Lung (tissue), 12 donors: Measurements from ENCODE around the gene CFAP100. TPM values are rescaled to one million over a fixed set of nuclear protein-coding genes. Genes with fewer than 3 reads are reported as not detected.

ENCODE experiments used
- ATAC-seq: fragments of 200-7000 bp; cut with Tn5 transposase; one replicate; pipeline ENCODE4 v1.9.1; 2020; ENCODE audit warnings: moderate number of reproducible peaks; ENCODE audit not compliant: insufficient read depth, low FRiP score
- DNase-seq, 3 donors: peaks; one replicate each; pipeline ENCODE4 v3.0.0-alpha.2; 2013 to 2017
- H3K27ac ChIP-seq, 2 donors: one replicate each; pipeline ENCODE4 v1.5.1; 2013; ENCODE audit warnings: mild to moderate bottlenecking in 2 of 2, moderate library complexity in 2 of 2, control low read depth in 1 of 2, inconsistent platforms in 1 of 2, low read depth in 1 of 2, low read length in 1 of 2
- H3K27me3 ChIP-seq, 3 donors: one replicate each; pipeline ENCODE4 v1.5.1; 2013; ENCODE audit warnings: low read length in 2 of 3; ENCODE audit not compliant: control insufficient read depth in 3 of 3, insufficient read depth in 3 of 3
- H3K36me3 ChIP-seq, 4 donors: one replicate each; pipeline ENCODE4 v1.5.1; 2013; ENCODE audit warnings: low read length in 4 of 4, mild to moderate bottlenecking in 1 of 4, moderate library complexity in 1 of 4; ENCODE audit not compliant: control insufficient read depth in 4 of 4, insufficient read depth in 4 of 4
- H3K4me1 ChIP-seq, 5 donors: one replicate each; pipeline ENCODE4 v1.5.1; 2013; ENCODE audit warnings: low read length in 5 of 5, mild to moderate bottlenecking in 2 of 5, moderate library complexity in 1 of 5; ENCODE audit not compliant: control insufficient read depth in 5 of 5, insufficient read depth in 5 of 5
- H3K4me3 ChIP-seq: one replicate; pipeline ENCODE4 v1.5.1; 2013; ENCODE audit warnings: mild to moderate bottlenecking, control low read depth, moderate library complexity
- H3K9ac ChIP-seq, 2 donors: one replicate each; pipeline ENCODE4 v1.5.1; 2013; ENCODE audit warnings: low read length in 2 of 2, control low read depth in 1 of 2; ENCODE audit not compliant: insufficient read depth in 1 of 2
- H3K9me3 ChIP-seq, 4 donors: one replicate each; pipeline ENCODE4 v1.5.1; 2013; ENCODE audit warnings: low read length in 3 of 4, mild to moderate bottlenecking in 1 of 4, moderate library complexity in 1 of 4; ENCODE audit not compliant: control insufficient read depth in 4 of 4, insufficient read depth in 3 of 4
- WGBS, 2 donors: extraction: QIAGEN DNeasy Blood & Tissue Kit; methylation state at CpG; one replicate each; pipeline ENCODE4 v1.1.7; 2013; 5-methylcytosine and 5-hydroxymethylcytosine counted together
- polyA plus RNA-seq, 2 donors: library from polyadenylated mRNA; stranded (reverse); fragments of 200-250 nt; gene quantifications; one replicate each; pipeline ENCODE4 v1.2.1, GENCODE V29; 2013
- total RNA-seq, 2 donors: library from RNA; depleted of rRNA in 1 of 2; stranded (reverse); fragments of >200 nt in 1 of 2; gene quantifications; one replicate each; pipeline ENCODE4 v1.2.1, GENCODE V29; 2014 to 2021
- TF ChIP-seq, protein P1 (sequence below): IDR thresholded peaks from 2 replicates; pipeline ENCODE4 v1.5.1; 2012; ENCODE audit warnings: mild to moderate bottlenecking; ENCODE audit errors: control extremely low read depth, extremely low read depth
- donor health status: control.
- donor health status: control.
- donor health status: Bipolar disorder and iron deficiency.
- donor health status: healthy.
- donor health status: DM: yes; HTN: yes; CAD: no.

The CFAP100 gene
- total and polyA plus RNA-seq, 4 donors = 7.7 to 31.9 (median 11.5) TPM

DNA sequence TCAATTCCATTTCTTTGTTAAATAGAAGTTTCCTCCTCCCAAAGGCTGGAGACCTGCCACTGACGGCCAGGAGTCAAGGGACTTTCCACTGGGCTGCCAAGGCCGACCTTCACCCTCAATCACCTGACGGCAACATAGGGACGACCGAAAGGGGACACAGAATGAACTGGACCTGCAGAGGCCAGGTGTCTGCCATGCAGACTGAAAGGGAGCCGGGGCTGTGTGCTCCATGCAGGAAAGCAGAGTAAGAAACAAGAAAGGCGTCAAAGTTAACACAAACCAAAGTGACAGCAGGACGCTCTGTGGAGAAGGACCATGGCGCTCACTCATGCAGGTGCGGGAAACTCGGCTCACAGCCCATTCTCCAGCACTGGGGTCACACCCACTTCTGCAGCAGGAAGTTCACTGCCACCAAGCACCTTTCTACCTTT is 54.9 kb downstream of the CFAP100 start:
- no peaks in the 10 kb centered on the region for H3K9me3 ChIP-seq
- TF ChIP-seq, protein P1, sequence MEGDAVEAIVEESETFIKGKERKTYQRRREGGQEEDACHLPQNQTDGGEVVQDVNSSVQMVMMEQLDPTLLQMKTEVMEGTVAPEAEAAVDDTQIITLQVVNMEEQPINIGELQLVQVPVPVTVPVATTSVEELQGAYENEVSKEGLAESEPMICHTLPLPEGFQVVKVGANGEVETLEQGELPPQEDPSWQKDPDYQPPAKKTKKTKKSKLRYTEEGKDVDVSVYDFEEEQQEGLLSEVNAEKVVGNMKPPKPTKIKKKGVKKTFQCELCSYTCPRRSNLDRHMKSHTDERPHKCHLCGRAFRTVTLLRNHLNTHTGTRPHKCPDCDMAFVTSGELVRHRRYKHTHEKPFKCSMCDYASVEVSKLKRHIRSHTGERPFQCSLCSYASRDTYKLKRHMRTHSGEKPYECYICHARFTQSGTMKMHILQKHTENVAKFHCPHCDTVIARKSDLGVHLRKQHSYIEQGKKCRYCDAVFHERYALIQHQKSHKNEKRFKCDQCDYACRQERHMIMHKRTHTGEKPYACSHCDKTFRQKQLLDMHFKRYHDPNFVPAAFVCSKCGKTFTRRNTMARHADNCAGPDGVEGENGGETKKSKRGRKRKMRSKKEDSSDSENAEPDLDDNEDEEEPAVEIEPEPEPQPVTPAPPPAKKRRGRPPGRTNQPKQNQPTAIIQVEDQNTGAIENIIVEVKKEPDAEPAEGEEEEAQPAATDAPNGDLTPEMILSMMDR = no peak
- peaks cover 2 to 39% (median 24%) of the 10 kb centered on the region in 4 donors for H3K36me3 ChIP-seq
- WGBS, 2 donors = 91 to 96% methylated on average over 11 of the region's 11 CpGs
- H3K4me1 ChIP-seq = peaks cover 0 to 12% (median 4%) of the 10 kb centered on the region in 5 donors
- H3K4me3 ChIP-seq = no peak overlapping the region
- no peak overlapping the region for H3K27ac ChIP-seq
- no peak for ATAC-seq
- DNase-seq = no peak
- no peak overlapping the region for H3K9ac ChIP-seq
- H3K27me3 ChIP-seq = no peaks in the 10 kb centered on the region

DNA sequence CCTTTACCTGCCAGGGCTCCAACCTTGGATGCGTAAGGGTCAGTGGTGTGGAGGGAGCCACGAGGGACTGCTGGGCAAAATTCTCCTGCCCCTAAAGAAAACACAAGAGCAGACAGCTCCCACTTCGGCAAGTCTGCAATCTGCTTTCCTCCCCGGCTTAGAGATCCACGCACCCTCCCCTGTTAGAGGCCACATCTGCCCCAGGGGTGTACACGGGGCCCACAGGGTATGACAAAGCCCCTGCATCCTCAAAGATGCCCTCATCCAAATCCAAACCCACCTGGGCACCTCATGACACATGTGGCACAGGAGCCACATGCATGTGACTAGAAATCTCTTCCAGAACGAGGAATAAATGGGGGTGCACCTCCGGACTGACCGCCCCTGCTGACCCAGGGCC is 55.5 kb downstream of the CFAP100 start:
- no peak overlapping the region for H3K4me3 ChIP-seq
- TF ChIP-seq, protein P1 = no peak
- ATAC-seq = no peak
- H3K4me1 ChIP-seq = peaks cover 0 to 12% (median 4%) of the 10 kb centered on the region in 5 donors
- no peaks in the 10 kb centered on the region for H3K27me3 ChIP-seq
- no peak overlapping the region for H3K9ac ChIP-seq
- no peaks in the 10 kb centered on the region for H3K9me3 ChIP-seq
- H3K36me3 ChIP-seq = peaks cover 2 to 39% (median 24%) of the 10 kb centered on the region in 4 donors
- WGBS, 2 donors = 82% methylated on average over 9 of the region's 9 CpGs
- peak in 1 of 3 donors; percentile 3 for DNase-seq
- H3K27ac ChIP-seq = no peak overlapping the region

DNA sequence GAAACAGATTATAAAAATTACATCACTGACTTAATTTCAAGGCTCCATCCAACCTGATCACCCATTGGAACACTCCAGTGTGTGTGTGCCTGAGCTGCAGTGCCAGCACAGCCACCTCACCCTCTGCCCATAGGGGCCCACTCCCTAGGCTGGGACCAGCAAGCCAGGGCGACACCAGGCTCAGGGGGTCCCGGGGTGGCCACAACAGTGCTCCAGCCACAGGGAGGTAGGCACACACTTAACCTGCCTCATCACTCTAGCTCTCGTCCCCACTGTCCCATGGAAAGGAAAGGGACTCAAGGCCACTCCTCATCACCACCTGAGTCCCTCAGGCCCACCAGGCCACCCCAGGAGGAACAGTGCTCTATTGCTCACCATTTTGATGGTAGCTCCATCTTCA is 56.0 kb downstream of the CFAP100 start:
- peaks cover 2 to 39% (median 22%) of the 10 kb centered on the region in 4 donors for H3K36me3 ChIP-seq
- no peak for ATAC-seq

More for the DNA sequence above, 56.0 kb downstream of the CFAP100 start:
- Histone ChIP-seq H3K4me1 (peaks cover 0 to 12% (median 0%) of the 10 kb centered on the region in 5 donors), H3K27me3 (no peaks in the 10 kb centered on the region), H3K4me3 (no peak overlapping the region), H3K9me3 (no peaks in the 10 kb centered on the region), H3K27ac (no peak overlapping the region), H3K9ac (no peak overlapping the region)
- WGBS, 2 donors = 95% methylated on average over 3 of the region's 3 CpGs
- DNase-seq = peak in 1 of 3 donors; percentile 4
- TF ChIP-seq, protein P1 = no peak
